Ishikawa (cell line): ENCODE measurements around the gene TUBGCP6.

ENCODE experiments used
- CEBPB ChIP-seq: IDR thresholded peaks from 2 replicates; pipeline ENCODE4 v1.6.1; 2012
- EP300 ChIP-seq: IDR thresholded peaks from 2 replicates; pipeline ENCODE4 v1.6.1; 2012; ENCODE audit warnings: borderline replicate concordance
- REST ChIP-seq: IDR thresholded peaks from 2 replicates; pipeline ENCODE4 v1.6.1; 2012; ENCODE audit warnings: low read depth, mild to moderate bottlenecking
- TAF1 ChIP-seq: IDR thresholded peaks from 2 replicates; pipeline ENCODE4 v1.6.1; 2012; ENCODE audit warnings: low read depth, mild to moderate bottlenecking
- ZBTB7A ChIP-seq: IDR thresholded peaks from 2 replicates; pipeline ENCODE4 v1.6.1; 2012; ENCODE audit warnings: low read depth

GRCh38 chr22:50211147-50211546, 33.7 kb downstream of the TUBGCP6 start:
- no peak for TF ChIP-seq CEBPB
- no peak for TF ChIP-seq ZBTB7A
- no peak for TF ChIP-seq TAF1
- no peak for TF ChIP-seq REST
- no peak for TF ChIP-seq EP300
